OCI-LY7 (cell line): ENCODE results near the gene HINT1. TPM values are rescaled to one million over a fixed set of nuclear protein-coding genes. Genes with fewer than 3 reads are reported as not detected.

Experiments
- BruUV-seq: library from RNA; stranded (reverse); fragments of 400-500 nt; replicated peaks from 2 replicates; lab custom pipeline; 2021; lab: Mats Ljungman, UMichigan
- CTCF ChIA-PET: fragments of 300-600 bp; sonication (Branson Sonifier 250); formaldehyde crosslinking; loops from one replicate; lab custom pipeline; 2022; ENCODE audit warnings: antibody characterized with exemption; ENCODE audit not compliant: unreplicated experiment; lab: Charles Lee
- POLR2A ChIA-PET: fragments of 300-600 bp; sonication (Branson Sonifier 250); formaldehyde crosslinking; loops from one replicate; lab custom pipeline; 2022; ENCODE audit warnings: antibody characterized with exemption; lab: Charles Lee
- DNase-seq: peaks from one replicate; pipeline ENCODE4 v3.0.0-alpha.2; 2015; ENCODE audit warnings: low spot score
- H2AFZ ChIP-seq: fragments of 200-600 bp; sonication (generic), shearing (Covaris generic); 2 replicates; pipeline ENCODE4 v1.6.1; 2014; ENCODE audit warnings: mild to moderate bottlenecking, antibody characterized with exemption, low read length, moderate library complexity
- H3K27ac ChIP-seq: fragments of 200-600 bp; sonication (generic); 2 replicates; pipeline ENCODE4 v1.5.1; 2014; ENCODE audit warnings: mixed run types, low read depth, mild to moderate bottlenecking, moderate library complexity, low read length, inconsistent platforms; ENCODE audit not compliant: poor library complexity, severe bottlenecking
- H3K36me3 ChIP-seq: fragments of 200-600 bp; sonication (generic); 2 replicates; pipeline ENCODE4 v1.6.1; 2014; ENCODE audit warnings: mild to moderate bottlenecking, antibody characterized with exemption, low read length, moderate library complexity, mixed read lengths; ENCODE audit not compliant: insufficient read depth
- H3K4me1 ChIP-seq: fragments of 200-600 bp; sonication (generic); 2 replicates; pipeline ENCODE4 v1.5.1; 2014; ENCODE audit warnings: mild to moderate bottlenecking, low read length; ENCODE audit not compliant: insufficient read depth, poor library complexity, severe bottlenecking
- H3K4me2 ChIP-seq: fragments of 200-600 bp; sonication (generic); 2 replicates; pipeline ENCODE4 v1.6.1; 2014; ENCODE audit warnings: mild to moderate bottlenecking, low read length
- H3K4me3 ChIP-seq: fragments of 200-600 bp; sonication (generic); 2 replicates; pipeline ENCODE4 v1.5.1; 2014; ENCODE audit warnings: mild to moderate bottlenecking, low read depth, low read length; ENCODE audit not compliant: poor library complexity, severe bottlenecking
- H3K79me2 ChIP-seq: fragments of 200-600 bp; sonication (generic); 2 replicates; pipeline ENCODE4 v1.6.1; 2016; ENCODE audit warnings: low read depth, mild to moderate bottlenecking, low read length, moderate library complexity, mixed read lengths; ENCODE audit not compliant: insufficient read depth
- H3K9me2 ChIP-seq: fragments of 200-600 bp; sonication (generic); 2 replicates; pipeline ENCODE4 v1.6.1; 2016; ENCODE audit warnings: mild to moderate bottlenecking, low read length, mixed read lengths; ENCODE audit not compliant: insufficient read depth
- H3K9me3 ChIP-seq: fragments of 200-600 bp; sonication (generic); 2 replicates; pipeline ENCODE4 v1.6.1; 2014; ENCODE audit warnings: mild to moderate bottlenecking, mixed run types, low read length, mixed read lengths
- H4K20me1 ChIP-seq: fragments of 200-600 bp; sonication (generic); 2 replicates; pipeline ENCODE4 v1.6.1; 2014; ENCODE audit warnings: mild to moderate bottlenecking, antibody characterized with exemption, low read length, moderate library complexity, mixed read lengths; ENCODE audit not compliant: insufficient read depth
- EZH2phosphoT487 ChIP-seq: fragments of 200-600 bp; sonication (generic); IDR thresholded peaks from 2 replicates; pipeline ENCODE4 v1.6.1; 2018; ENCODE audit warnings: low read depth, borderline replicate concordance, mild to moderate bottlenecking, mixed run types, antibody characterized with exemption, low read length, moderate library complexity, mixed read lengths
- intact Hi-C: fragments of 100-400 bp; cut with micrococcal nuclease; formaldehyde crosslinking; loops from one replicate; pipeline ENCODE4 v1.10.0; 2022; ENCODE audit not compliant: unreplicated experiment
- total RNA-seq, 2 experiments: library from RNA; depleted of rRNA in 1 of 2; stranded (reverse); fragments of >200 nt in 1 of 2; shearing (Covaris generic) in 1 of 2; gene quantifications; 2 replicates each; pipeline ENCODE4 v1.2.3, GENCODE V29; 2014 to 2022
- TF ChIP-seq, protein P1 (sequence below): fragments of 200-600 bp; sonication (generic); conservative IDR thresholded peaks from 2 replicates; pipeline ENCODE4 v1.5.1; 2014; ENCODE audit warnings: mild to moderate bottlenecking, antibody characterized with exemption, low read length, moderate library complexity, mixed read lengths

HINT1 gene
- total RNA-seq, 2 experiments from 2014 or later: 246 to 343 TPM

DNA sequence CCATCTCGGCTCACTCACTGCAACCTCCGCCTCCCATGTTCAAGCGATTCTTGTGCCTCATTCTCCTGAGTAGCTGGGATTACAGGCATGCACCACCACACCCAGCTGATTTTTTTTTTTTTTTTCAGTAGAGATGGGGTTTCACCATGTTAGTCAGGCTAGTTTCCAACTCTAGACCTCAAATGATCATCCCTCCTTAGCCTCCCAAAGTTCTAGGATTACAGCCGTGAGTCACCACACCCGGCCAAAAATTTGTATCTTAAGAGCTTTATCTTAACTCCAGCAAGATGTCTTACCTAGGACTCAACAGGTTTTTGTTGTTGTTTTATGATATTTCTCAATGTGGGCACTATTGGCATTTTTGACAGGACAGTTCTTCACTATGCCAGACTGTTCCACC, 33.6 kb upstream of the HINT1 start:
- peaks cover 23% of the 10 kb centered on the region for H3K36me3 ChIP-seq
- no peaks in the 10 kb centered on the region for H4K20me1 ChIP-seq
- intact Hi-C loops: no loop called here
- no peak overlapping the region for H3K4me2 ChIP-seq
- no peak overlapping the region for H3K27ac ChIP-seq
- H3K9me3 ChIP-seq: no peaks in the 10 kb centered on the region
- H2AFZ ChIP-seq: no peak overlapping the region
- no peaks in the 10 kb centered on the region for H3K4me1 ChIP-seq
- ChIA-PET POLR2A (interaction anchor here (0.9 to 1.6 kb wide), 3 partner anchors 11 to 54 kb away, joined by 3 to 6 read pairs (median 3); no protein-coding TSS in a partner anchor), CTCF (no interaction called here)
- no peak overlapping the region for H3K4me3 ChIP-seq
- no peaks in the 10 kb centered on the region for H3K79me2 ChIP-seq
- no peak for TF ChIP-seq EZH2phosphoT487
- TF ChIP-seq, protein P1, sequence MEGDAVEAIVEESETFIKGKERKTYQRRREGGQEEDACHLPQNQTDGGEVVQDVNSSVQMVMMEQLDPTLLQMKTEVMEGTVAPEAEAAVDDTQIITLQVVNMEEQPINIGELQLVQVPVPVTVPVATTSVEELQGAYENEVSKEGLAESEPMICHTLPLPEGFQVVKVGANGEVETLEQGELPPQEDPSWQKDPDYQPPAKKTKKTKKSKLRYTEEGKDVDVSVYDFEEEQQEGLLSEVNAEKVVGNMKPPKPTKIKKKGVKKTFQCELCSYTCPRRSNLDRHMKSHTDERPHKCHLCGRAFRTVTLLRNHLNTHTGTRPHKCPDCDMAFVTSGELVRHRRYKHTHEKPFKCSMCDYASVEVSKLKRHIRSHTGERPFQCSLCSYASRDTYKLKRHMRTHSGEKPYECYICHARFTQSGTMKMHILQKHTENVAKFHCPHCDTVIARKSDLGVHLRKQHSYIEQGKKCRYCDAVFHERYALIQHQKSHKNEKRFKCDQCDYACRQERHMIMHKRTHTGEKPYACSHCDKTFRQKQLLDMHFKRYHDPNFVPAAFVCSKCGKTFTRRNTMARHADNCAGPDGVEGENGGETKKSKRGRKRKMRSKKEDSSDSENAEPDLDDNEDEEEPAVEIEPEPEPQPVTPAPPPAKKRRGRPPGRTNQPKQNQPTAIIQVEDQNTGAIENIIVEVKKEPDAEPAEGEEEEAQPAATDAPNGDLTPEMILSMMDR: no peak
- no peak for DNase-seq
- BruUV-seq: no TSS peak
- H3K9me2 ChIP-seq: no peaks in the 10 kb centered on the region

DNA sequence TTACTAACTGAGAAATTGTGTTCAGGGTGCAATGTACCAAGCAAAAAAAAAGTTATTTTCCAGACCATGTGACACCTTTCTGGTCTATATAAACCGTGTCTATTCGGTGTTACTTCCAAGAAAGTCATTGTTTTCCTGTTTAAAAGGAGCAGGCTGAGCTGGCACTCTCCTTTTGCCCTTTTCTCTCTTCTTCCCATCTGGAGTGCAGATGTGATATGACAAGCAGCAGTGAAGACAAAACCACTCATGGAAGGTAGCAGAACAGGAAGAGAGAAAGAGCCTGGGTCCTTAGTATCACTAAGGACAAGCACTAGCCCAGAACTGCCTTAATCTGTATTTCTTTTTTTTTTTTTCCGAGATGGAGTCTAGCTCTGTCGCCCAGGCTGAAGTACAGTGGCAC, 31.3 kb upstream of the HINT1 start:
- DNase-seq: no peak
- Histone ChIP-seq H3K9me2 (no peaks in the 10 kb centered on the region), H2AFZ (no peak overlapping the region), H3K4me3 (no peak overlapping the region), H3K9me3 (no peaks in the 10 kb centered on the region), H4K20me1 (no peaks in the 10 kb centered on the region), H3K79me2 (no peaks in the 10 kb centered on the region), H3K4me1 (no peaks in the 10 kb centered on the region), H3K27ac (no peak overlapping the region), H3K4me2 (no peak overlapping the region), H3K36me3 (peaks cover 14% of the 10 kb centered on the region)
- intact Hi-C loops: no loop called here
- TF ChIP-seq, protein P1: no peak
- no peak for TF ChIP-seq EZH2phosphoT487
- POLR2A ChIA-PET: interaction anchor here (0.5 to 1.6 kb wide), 4 partner anchors 16 to 451 kb away, joined by 3 to 6 read pairs (median 5); no protein-coding TSS in a partner anchor
- BruUV-seq: no TSS peak
- CTCF ChIA-PET: no interaction called here

DNA sequence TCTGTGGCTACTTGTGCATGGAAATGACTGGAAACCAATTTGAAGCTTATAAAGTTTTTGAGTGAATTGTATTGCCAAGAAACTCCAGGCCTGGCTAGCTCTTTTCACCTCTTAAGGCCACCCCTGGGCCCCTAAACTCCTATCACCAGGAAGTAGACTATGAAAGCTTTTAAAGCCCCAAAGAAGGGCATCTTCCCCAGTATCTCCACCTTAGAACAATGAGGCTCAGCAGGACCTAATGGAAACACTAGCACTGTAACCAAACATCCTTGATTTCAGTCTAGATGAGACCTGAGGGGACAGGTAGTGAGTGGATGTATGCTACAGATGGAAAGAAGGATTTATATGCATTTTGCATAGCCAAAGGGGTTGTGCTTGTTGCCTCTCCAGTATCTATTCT, 30.6 kb upstream of the HINT1 start:
- Histone ChIP-seq H2AFZ (no peak overlapping the region), H3K9me3 (no peaks in the 10 kb centered on the region), H3K79me2 (no peaks in the 10 kb centered on the region), H3K27ac (no peak overlapping the region), H3K4me1 (no peaks in the 10 kb centered on the region), H4K20me1 (no peaks in the 10 kb centered on the region), H3K36me3 (peaks cover 14% of the 10 kb centered on the region), H3K4me2 (no peak overlapping the region), H3K9me2 (no peaks in the 10 kb centered on the region), H3K4me3 (no peak overlapping the region)
- intact Hi-C loops: no loop called here
- no peak for DNase-seq
- POLR2A ChIA-PET: interaction anchor here (0.7 to 1.6 kb wide), 4 partner anchors 11 to 70 kb away, joined by 3 to 6 read pairs (median 4); no protein-coding TSS in a partner anchor
- TF ChIP-seq, protein P1: no peak
- no peak for TF ChIP-seq EZH2phosphoT487
- CTCF ChIA-PET: no interaction called here
- no TSS peak for BruUV-seq
